Gastroesophageal sphincter (tissue), 4 donors: ENCODE results near the gene JUP. TPM values are rescaled to one million over a fixed set of nuclear protein-coding genes. Genes with fewer than 3 reads are reported as not detected.
A peak's percentile ranks its signal among the peaks of the same experiment; 100 is the strongest.

Source experiments
- ATAC-seq: fragments of 150-250 bp; one replicate; pipeline ENCODE4 v1.9.1; 2016; ENCODE audit warnings: mild to moderate bottlenecking, moderate library complexity
- H3K27ac ChIP-seq, 4 donors: fragments of 200-600 bp; sonication (generic) in 3 of 4; 1 replicate in 3 of 4; 2 replicates in 1 of 4; pipeline ENCODE4 v1.5.1; 2016 to 2019
- H3K27me3 ChIP-seq: fragments of 200-600 bp; sonication (generic); one replicate; pipeline ENCODE4 v1.5.1; 2019
- H3K36me3 ChIP-seq, 2 donors: fragments of 200-600 bp; sonication (generic); one replicate each; pipeline ENCODE4 v1.5.1; 2019; ENCODE audit warnings: control low read depth in 1 of 2
- H3K4me1 ChIP-seq, 3 donors: fragments of 200-600 bp; sonication (generic); 1 replicate in 2 of 3; 2 replicates in 1 of 3; pipeline ENCODE4 v1.5.1; 2016 to 2019; ENCODE audit warnings: control low read depth in 2 of 3
- H3K4me3 ChIP-seq, 2 donors: fragments of 200-600 bp; sonication (generic); one replicate each; pipeline ENCODE4 v1.5.1; 2019; ENCODE audit warnings: mild to moderate bottlenecking in 1 of 2, moderate library complexity in 1 of 2
- H3K9me3 ChIP-seq, 3 donors: fragments of 200-600 bp; sonication (generic); one replicate each; pipeline ENCODE4 v1.5.1; 2017 to 2019; ENCODE audit warnings: control low read depth in 2 of 3
- EP300 ChIP-seq: sonication (generic); formaldehyde crosslinking; IDR thresholded peaks from one replicate; pipeline ENCODE4 v1.6.1; 2017; ENCODE audit warnings: antibody characterized with exemption, mild to moderate bottlenecking
- POLR2A ChIP-seq, 2 donors: fragments of 450-650 bp; IDR thresholded peaks; one replicate each; pipeline ENCODE4 v1.6.1; 2017; ENCODE audit warnings: antibody characterized with exemption in 2 of 2, mild to moderate bottlenecking in 2 of 2, moderate library complexity in 1 of 2
- POLR2AphosphoS5 ChIP-seq: sonication (generic); formaldehyde crosslinking; IDR thresholded peaks from one replicate; pipeline ENCODE4 v1.6.1; 2017; ENCODE audit warnings: antibody characterized with exemption
- WGBS, 2 donors: methylation state at CpG; one replicate each; pipeline ENCODE4 v1.1.5; 2018; ENCODE audit warnings: low coverage in 1 of 2; 5-methylcytosine and 5-hydroxymethylcytosine counted together
- total RNA-seq, 4 donors: library from RNA; depleted of rRNA; stranded (reverse); fragments of >200 nt; gene quantifications; one replicate each; pipeline ENCODE4 v1.1.0, GENCODE V29; 2016
- TF ChIP-seq, protein P1 (sequence below), 4 experiments: fragments of 200-600 bp in 2 of 4; fragments of 450-650 bp in 2 of 4; sonication (generic) in 1 of 4; IDR thresholded peaks; one replicate each; pipeline ENCODE4 v1.5.1; 2017 to 2019; ENCODE audit warnings: antibody characterized with exemption in 4 of 4, mild to moderate bottlenecking in 2 of 4, moderate library complexity in 2 of 4

Gene JUP
- total RNA-seq, 4 donors from 2014 or later: 30.8 to 60.9 (median 41.7) TPM

- Histone ChIP-seq H3K36me3 (peaks cover 0 to 78% of the 10 kb centered on the region in 2 donors), H3K9me3 (no peaks in the 10 kb centered on the region), H3K27me3 (peaks cover 5% of the 10 kb centered on the region), H3K4me1 (peaks cover 0 to 20% (median 10%) of the 10 kb centered on the region in 3 donors), H3K27ac (no peak overlapping the region), H3K4me3 (no peak overlapping the region)
- TF ChIP-seq EP300 (no peak), POLR2A (IDR thresholded peaks at IDR 0.05) (no peak), POLR2AphosphoS5 (no peak)
- TF ChIP-seq, protein P1, sequence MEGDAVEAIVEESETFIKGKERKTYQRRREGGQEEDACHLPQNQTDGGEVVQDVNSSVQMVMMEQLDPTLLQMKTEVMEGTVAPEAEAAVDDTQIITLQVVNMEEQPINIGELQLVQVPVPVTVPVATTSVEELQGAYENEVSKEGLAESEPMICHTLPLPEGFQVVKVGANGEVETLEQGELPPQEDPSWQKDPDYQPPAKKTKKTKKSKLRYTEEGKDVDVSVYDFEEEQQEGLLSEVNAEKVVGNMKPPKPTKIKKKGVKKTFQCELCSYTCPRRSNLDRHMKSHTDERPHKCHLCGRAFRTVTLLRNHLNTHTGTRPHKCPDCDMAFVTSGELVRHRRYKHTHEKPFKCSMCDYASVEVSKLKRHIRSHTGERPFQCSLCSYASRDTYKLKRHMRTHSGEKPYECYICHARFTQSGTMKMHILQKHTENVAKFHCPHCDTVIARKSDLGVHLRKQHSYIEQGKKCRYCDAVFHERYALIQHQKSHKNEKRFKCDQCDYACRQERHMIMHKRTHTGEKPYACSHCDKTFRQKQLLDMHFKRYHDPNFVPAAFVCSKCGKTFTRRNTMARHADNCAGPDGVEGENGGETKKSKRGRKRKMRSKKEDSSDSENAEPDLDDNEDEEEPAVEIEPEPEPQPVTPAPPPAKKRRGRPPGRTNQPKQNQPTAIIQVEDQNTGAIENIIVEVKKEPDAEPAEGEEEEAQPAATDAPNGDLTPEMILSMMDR (IDR thresholded peaks at IDR 0.05): no peak
- WGBS, 2 donors: 81 to 87% methylated on average over 3 to 4 of the region's 23 CpGs
- peak; percentile 10 for ATAC-seq
These were observed 17.7 kb downstream of the JUP start for GRCh38 chr17:41768682-41769288.

GRCh38 chr17:41767324-41768042, 19.0 kb downstream of the JUP start:
- H3K27ac ChIP-seq: no peak overlapping the region
- WGBS, 2 donors: 74 to 90% methylated on average over 3 of the region's 18 CpGs
- peaks cover 0 to 7% (median 0%) of the 10 kb centered on the region in 3 donors for H3K4me1 ChIP-seq
- H3K9me3 ChIP-seq: no peaks in the 10 kb centered on the region
- H3K36me3 ChIP-seq: peaks cover 0 to 91% of the 10 kb centered on the region in 2 donors
- ATAC-seq: no peak
- no peak overlapping the region for H3K4me3 ChIP-seq
- TF ChIP-seq POLR2AphosphoS5 (no peak), POLR2A (IDR thresholded peaks at IDR 0.05) (no peak), EP300 (no peak)
- TF ChIP-seq, protein P1 (IDR thresholded peaks at IDR 0.05): no peak
- H3K27me3 ChIP-seq: peaks cover 5% of the 10 kb centered on the region

DNA sequence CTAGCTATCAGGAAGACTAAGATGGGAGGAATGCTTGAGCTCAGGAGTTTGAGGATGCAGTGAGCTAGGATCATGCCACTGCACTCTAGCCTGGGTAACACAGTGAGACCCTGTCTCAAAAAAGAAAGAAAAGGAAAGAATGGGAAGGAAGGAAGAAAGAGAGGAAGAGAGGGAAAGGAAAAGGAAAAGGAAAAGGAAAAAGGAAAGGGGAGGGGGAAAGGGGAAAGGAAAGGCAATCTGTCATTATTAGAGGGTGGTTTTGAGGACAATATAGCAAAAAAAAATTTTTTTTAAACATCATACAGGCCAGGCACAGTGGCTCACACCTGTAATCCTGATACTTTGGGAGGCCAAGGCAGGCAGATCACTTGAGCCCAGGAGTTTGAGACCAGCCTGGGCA, 20.4 kb downstream of the JUP start:
- Histone ChIP-seq H3K4me3 (no peak overlapping the region), H3K4me1 (no peaks in the 10 kb centered on the region), H3K27me3 (no peaks in the 10 kb centered on the region), H3K9me3 (no peaks in the 10 kb centered on the region), H3K36me3 (peaks cover 0 to 99% of the 10 kb centered on the region in 2 donors), H3K27ac (no peak overlapping the region)
- no peak for TF ChIP-seq EP300
- no peak for TF ChIP-seq POLR2A (IDR thresholded peaks at IDR 0.05)
- TF ChIP-seq POLR2AphosphoS5: no peak
- TF ChIP-seq, protein P1 (IDR thresholded peaks at IDR 0.05): no peak
- no peak for ATAC-seq

DNA sequence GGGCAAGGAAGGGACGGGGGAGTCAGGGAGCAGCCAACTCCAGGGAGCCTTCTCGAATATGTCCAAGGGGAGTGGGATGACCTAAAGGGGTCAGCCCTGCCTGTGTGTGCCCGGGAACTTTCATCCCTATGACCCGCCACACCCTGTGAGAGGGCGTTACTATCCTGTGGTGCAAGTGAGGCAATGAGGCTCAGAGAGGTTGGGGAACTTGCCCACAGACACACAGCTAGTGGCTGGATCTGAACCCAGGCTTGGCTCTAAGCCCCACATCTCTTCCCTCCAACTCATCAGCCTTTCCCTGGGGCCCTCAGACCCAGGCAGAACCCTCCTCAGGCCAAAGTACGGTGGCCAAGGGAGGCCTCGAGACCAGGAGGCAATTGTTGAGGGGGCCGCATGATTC, 23.2 kb downstream of the JUP start:
- H3K27me3 ChIP-seq: no peaks in the 10 kb centered on the region
- no peaks in the 10 kb centered on the region for H3K4me1 ChIP-seq
- peaks cover 0 to 96% of the 10 kb centered on the region in 2 donors for H3K36me3 ChIP-seq
- TF ChIP-seq EP300: no peak
- no peak for TF ChIP-seq POLR2AphosphoS5
- TF ChIP-seq POLR2A (IDR thresholded peaks at IDR 0.05): no peak
- TF ChIP-seq, protein P1 (IDR thresholded peaks at IDR 0.05): no peak
- 100% methylated on average over 1 of the region's 8 CpGs; no CpG with 5 or more reads in 1 of the 2 donors for WGBS, 2 donors
- no peaks in the 10 kb centered on the region for H3K9me3 ChIP-seq
- no peak for ATAC-seq
- H3K27ac ChIP-seq: no peak overlapping the region
- no peak overlapping the region for H3K4me3 ChIP-seq

DNA sequence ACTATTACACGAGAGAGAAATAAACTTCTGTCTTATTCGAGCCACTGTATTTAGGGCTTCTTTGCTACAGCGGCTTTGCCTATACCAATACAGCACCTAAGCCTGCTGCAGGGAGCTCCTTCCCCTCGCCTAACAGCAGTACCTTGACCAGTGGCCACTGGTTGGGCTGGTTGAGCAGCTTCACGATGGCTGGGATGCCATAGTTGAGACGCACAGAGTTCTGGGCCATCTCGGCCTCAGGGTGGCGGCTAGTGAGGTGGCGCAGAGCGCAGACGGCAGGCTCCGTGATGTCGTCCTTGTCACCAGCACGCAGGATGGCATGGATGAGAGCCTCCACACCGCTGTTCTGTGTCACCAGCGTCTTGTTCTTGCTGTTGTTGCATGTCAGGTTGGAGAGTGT, 23.7 kb downstream of the JUP start:
- WGBS, 2 donors: 93 to 95% methylated on average over 3 to 5 of the region's 16 CpGs
- Histone ChIP-seq H3K4me1 (no peaks in the 10 kb centered on the region), H3K36me3 (peaks cover 0 to 96% of the 10 kb centered on the region in 2 donors), H3K4me3 (no peak overlapping the region), H3K27ac (no peak overlapping the region), H3K9me3 (no peaks in the 10 kb centered on the region), H3K27me3 (no peaks in the 10 kb centered on the region)
- ATAC-seq: no peak
- TF ChIP-seq POLR2A (IDR thresholded peaks at IDR 0.05): no peak
